Natural killer cell (primary cell): Measurements from ENCODE around the gene TBC1D10B. TPM values are rescaled to one million over a fixed set of nuclear protein-coding genes. Genes with fewer than 3 reads are reported as not detected.

Experiments used
- ATAC-seq, 3 donors: fragments of 150-1000 bp in 2 of 3; fragments of 200-7000 bp in 1 of 3; cut with Tn5 transposase; 1 replicate in 1 of 3; 2 replicates in 2 of 3; pipeline ENCODE4 v1.10.0; 2021; ENCODE audit warnings: mild to moderate bottlenecking in 2 of 3, moderate library complexity in 2 of 3
- DNase-seq, 2 donors: peaks; one replicate each; pipeline versions ENCODE4 v3.0.0 to v3.0.0-alpha.2; 2013 to 2021; ENCODE audit warnings: mixed read lengths in 1 of 2
- H3K27ac ChIP-seq: one replicate; pipeline ENCODE4 v1.5.1; 2013; ENCODE audit warnings: mild to moderate bottlenecking, low read length
- H3K27me3 ChIP-seq: one replicate; pipeline ENCODE4 v1.6.1; 2013; ENCODE audit warnings: low read length; ENCODE audit not compliant: control insufficient read depth, insufficient read depth
- H3K36me3 ChIP-seq: one replicate; pipeline ENCODE4 v1.6.1; 2013; ENCODE audit warnings: low read length; ENCODE audit not compliant: control insufficient read depth, insufficient read depth
- H3K4me1 ChIP-seq: one replicate; pipeline ENCODE4 v1.6.1; 2013; ENCODE audit warnings: low read length; ENCODE audit not compliant: control insufficient read depth, insufficient read depth
- H3K4me3 ChIP-seq: one replicate; pipeline ENCODE4 v1.5.1; 2013; ENCODE audit warnings: low read length
- H3K9me3 ChIP-seq: one replicate; pipeline ENCODE4 v1.6.1; 2013; ENCODE audit warnings: low read length; ENCODE audit not compliant: control insufficient read depth, insufficient read depth
- H3K27ac Mint-ChIP-seq, 2 donors: one replicate each; pipeline ENCODE4 v1.8.0; 2022; ENCODE audit warnings: mild to moderate bottlenecking in 2 of 2, mixed read lengths in 2 of 2, moderate library complexity in 1 of 2
- H3K27me3 Mint-ChIP-seq, 2 donors: one replicate each; pipeline ENCODE4 v1.8.0; 2022; ENCODE audit warnings: low read depth in 2 of 2, mixed read lengths in 2 of 2
- H3K36me3 Mint-ChIP-seq: one replicate; pipeline ENCODE4 v1.8.0; 2022; ENCODE audit warnings: mixed read lengths
- H3K4me1 Mint-ChIP-seq, 2 donors: one replicate each; pipeline ENCODE4 v1.8.0; 2022; ENCODE audit warnings: mixed read lengths in 2 of 2
- H3K4me3 Mint-ChIP-seq: one replicate; pipeline ENCODE4 v1.8.0; 2022; ENCODE audit warnings: mild to moderate bottlenecking, moderate library complexity, mixed read lengths
- H3K9me3 Mint-ChIP-seq, 2 donors: one replicate each; pipeline ENCODE4 v1.8.0; 2022; ENCODE audit warnings: mixed read lengths in 2 of 2
- WGBS: methylation state at CpG from one replicate; pipeline ENCODE4 v1.1.7; 2013; ENCODE audit warnings: missing lambda C conversion rate; ENCODE audit not compliant: insufficient coverage; 5-methylcytosine and 5-hydroxymethylcytosine counted together
- intact Hi-C: fragments of 100-400 bp; cut with micrococcal nuclease; formaldehyde crosslinking; loops from one replicate; pipeline ENCODE4 v1.14.2; 2022
- total RNA-seq, 4 donors: library from RNA; stranded (reverse); fragments of 120-200 nt in 1 of 4; gene quantifications; one replicate each; pipeline versions ENCODE4 v1.2.3 to v1.2.4, GENCODE V29; 2013 to 2022
- TF ChIP-seq, protein P1 (sequence below): fragments of 200-600 bp; IDR thresholded peaks from one replicate; pipeline ENCODE4 v1.8.0; 2022; ENCODE audit warnings: antibody characterized with exemption

Gene TBC1D10B
- total RNA-seq, 3 donors from 2014 or later (not counting 1 experiment from before 2014, with no cell fraction given), result 43.0 to 55.3 (median 50.2) TPM

DNA sequence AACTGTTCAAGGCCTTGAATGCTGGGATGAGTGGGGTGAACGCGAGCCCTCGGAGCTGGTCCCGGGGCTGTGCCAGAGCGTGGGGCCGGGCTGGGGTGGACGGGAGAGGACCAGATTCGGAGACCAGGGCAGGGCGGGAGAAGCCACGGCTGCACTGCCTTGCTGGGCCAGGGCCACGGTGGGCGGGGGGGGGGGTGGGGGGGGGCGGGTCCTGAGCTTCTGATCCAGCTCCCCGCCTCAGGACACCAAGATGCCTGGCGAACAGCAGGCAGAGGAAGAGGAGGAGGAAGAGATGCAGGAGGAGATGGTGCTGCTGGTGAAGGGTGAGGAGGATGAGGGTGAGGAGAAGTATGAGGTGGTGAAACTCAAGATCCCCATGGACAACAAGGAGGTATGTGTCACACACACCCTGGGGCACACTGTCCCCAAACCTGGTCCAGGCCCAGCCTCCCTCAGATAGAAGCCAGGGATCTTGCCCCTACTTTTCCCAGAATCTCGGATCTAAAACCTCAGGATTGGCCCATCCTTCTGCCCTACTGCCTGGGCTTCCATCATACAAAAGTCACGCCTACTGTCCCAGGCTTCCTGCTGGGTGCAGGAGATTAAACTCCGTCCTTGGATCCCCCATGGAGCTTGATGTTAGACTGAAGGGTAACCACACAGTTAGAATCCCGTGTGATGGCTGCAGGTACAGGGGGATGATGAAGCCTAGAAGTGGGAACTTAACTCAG is 37.7 kb upstream of the TBC1D10B start:
- H3K27ac Mint-ChIP-seq, result peak overlapping the region; percentile 38 to 85
- DNase-seq, result peak in 1 of 2 donors; percentile 30
- peaks cover 0 to 2% of the 10 kb centered on the region in 2 donors for H3K27me3 Mint-ChIP-seq
- Histone ChIP-seq H3K27me3 (peaks cover 3% of the 10 kb centered on the region), H3K4me1 (peaks cover 24% of the 10 kb centered on the region), H3K36me3 (no peaks in the 10 kb centered on the region), H3K27ac (no peak overlapping the region), H3K4me3 (peak overlapping the region; percentile 69), H3K9me3 (no peaks in the 10 kb centered on the region)
- H3K36me3 Mint-ChIP-seq, result no peaks in the 10 kb centered on the region
- WGBS, result 28% methylated on average over 13 of the region's 19 CpGs
- peak overlapping the region; percentile 94 for H3K4me3 Mint-ChIP-seq
- intact Hi-C loops, result loop anchor here (10.0 kb wide), 1 partner anchor 343 kb away; the partner anchor contains the start of gene ALDOA
- TF ChIP-seq, protein P1, sequence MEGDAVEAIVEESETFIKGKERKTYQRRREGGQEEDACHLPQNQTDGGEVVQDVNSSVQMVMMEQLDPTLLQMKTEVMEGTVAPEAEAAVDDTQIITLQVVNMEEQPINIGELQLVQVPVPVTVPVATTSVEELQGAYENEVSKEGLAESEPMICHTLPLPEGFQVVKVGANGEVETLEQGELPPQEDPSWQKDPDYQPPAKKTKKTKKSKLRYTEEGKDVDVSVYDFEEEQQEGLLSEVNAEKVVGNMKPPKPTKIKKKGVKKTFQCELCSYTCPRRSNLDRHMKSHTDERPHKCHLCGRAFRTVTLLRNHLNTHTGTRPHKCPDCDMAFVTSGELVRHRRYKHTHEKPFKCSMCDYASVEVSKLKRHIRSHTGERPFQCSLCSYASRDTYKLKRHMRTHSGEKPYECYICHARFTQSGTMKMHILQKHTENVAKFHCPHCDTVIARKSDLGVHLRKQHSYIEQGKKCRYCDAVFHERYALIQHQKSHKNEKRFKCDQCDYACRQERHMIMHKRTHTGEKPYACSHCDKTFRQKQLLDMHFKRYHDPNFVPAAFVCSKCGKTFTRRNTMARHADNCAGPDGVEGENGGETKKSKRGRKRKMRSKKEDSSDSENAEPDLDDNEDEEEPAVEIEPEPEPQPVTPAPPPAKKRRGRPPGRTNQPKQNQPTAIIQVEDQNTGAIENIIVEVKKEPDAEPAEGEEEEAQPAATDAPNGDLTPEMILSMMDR, result no peak
- no peak for ATAC-seq
- H3K4me1 Mint-ChIP-seq, result peaks cover 15 to 21% of the 10 kb centered on the region in 2 donors
- H3K9me3 Mint-ChIP-seq, result no peaks in the 10 kb centered on the region

DNA sequence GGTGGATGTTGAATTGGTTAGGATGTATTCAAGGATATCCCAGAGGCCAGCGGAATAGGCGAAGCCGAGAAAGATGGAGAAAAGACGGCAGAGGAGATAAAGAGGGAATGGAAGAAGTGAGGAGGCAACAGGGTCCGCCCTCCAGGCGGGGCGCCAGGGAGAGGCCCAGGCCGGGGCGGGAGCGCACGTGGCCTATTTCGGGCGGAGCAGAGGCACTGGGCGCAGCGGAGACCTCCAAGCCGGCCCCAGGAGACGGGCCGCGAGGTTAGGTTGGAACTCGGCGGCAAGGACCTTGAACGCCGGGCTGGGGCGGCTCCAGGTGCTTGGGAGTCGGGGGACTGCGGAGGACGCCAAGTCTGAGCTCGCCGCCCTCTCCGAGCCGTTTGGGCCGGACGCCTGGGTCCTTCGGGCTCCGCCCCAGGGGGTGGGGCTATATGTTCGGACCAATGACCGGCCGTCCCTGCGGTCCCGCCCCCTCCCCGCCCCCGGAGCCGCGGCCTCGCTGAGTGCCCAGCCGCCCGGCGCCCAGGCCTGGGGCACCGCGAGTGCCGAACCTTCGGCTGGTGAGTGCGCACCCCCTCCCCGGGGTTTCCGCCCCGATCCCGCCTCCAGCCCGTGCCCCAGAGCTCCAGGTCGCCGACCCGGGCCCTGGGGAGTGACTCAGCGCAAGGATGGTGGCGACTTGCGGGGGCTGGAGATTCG is 37.0 kb upstream of the TBC1D10B start, which contains the start of gene ZNF771:
ZNF771 (plus strand) TSS at position 505 of the 702 bp plus-strand sequence. CDS start 448 bp downstream, outside the sequence.
- DNase-seq (peak; percentile 84 to 92), ATAC-seq (peak; percentile 90 to 96 (median 92))
- H3K36me3 ChIP-seq, result no peaks in the 10 kb centered on the region
- Mint-ChIP-seq H3K4me1 (peaks cover 15 to 20% of the 10 kb centered on the region in 2 donors), H3K27ac (peak within 1 kb of the TSS; percentile 76 to 85), H3K9me3 (no peaks in the 10 kb centered on the region), H3K4me3 (peak within 1 kb of the TSS; percentile 94), H3K36me3 (no peaks in the 10 kb centered on the region), H3K27me3 (peaks cover 0 to 2% of the 10 kb centered on the region in 2 donors)
- H3K4me3 ChIP-seq, result peak within 1 kb of the TSS; percentile 69
- under 1% methylated on average over 65 of the region's 65 CpGs for WGBS
- TF ChIP-seq, protein P1, result no peak
- peaks cover 3% of the 10 kb centered on the region for H3K27me3 ChIP-seq
- H3K9me3 ChIP-seq, result no peaks in the 10 kb centered on the region
- intact Hi-C loops, result loop anchor here (10.0 kb wide), 1 partner anchor 342 kb away; the partner anchor contains the start of gene ALDOA
- peak within 1 kb of the TSS; percentile 18 for H3K27ac ChIP-seq
- H3K4me1 ChIP-seq, result peaks cover 24% of the 10 kb centered on the region

DNA sequence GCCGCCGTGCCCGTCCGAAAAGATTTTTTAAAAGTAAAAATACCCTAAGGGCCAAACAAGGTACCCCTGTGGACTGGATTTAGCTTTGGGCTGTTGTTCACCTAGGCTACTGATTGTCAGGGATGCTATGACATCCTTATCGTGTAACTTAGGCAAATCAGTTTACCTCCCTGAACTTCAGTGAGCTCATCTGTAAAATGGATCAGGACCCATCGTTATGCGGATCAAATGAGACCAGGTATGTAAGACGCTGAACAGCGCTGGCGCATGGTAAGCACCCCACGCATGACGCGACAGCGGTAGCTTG is 36.5 kb upstream of the TBC1D10B start:
- TF ChIP-seq, protein P1, result no peak
- H3K9me3 ChIP-seq, result no peaks in the 10 kb centered on the region
- peak overlapping the region; percentile 76 to 85 for H3K27ac Mint-ChIP-seq
- H3K36me3 Mint-ChIP-seq, result no peaks in the 10 kb centered on the region
- ATAC-seq (peak in 2 of 3 donors; percentile 15 to 16), DNase-seq (no peak)
- peaks cover 0 to 3% of the 10 kb centered on the region in 2 donors for H3K27me3 Mint-ChIP-seq
- no peaks in the 10 kb centered on the region for H3K9me3 Mint-ChIP-seq
- peaks cover 24% of the 10 kb centered on the region for H3K4me1 ChIP-seq
- peak overlapping the region; percentile 94 for H3K4me3 Mint-ChIP-seq
- peak overlapping the region; percentile 18 for H3K27ac ChIP-seq
- intact Hi-C loops, result loop anchor here (10.0 kb wide), 1 partner anchor 342 kb away; the partner anchor contains the start of gene ALDOA
- peak overlapping the region; percentile 69 for H3K4me3 ChIP-seq
- peaks cover 16 to 17% of the 10 kb centered on the region in 2 donors for H3K4me1 Mint-ChIP-seq
- peaks cover 3% of the 10 kb centered on the region for H3K27me3 ChIP-seq
- WGBS, result 21% methylated on average over 14 of the region's 14 CpGs
- H3K36me3 ChIP-seq, result no peaks in the 10 kb centered on the region
